ENCODE results near the gene ACTR3. TPM values are rescaled to one million over a fixed set of nuclear protein-coding genes. Genes with fewer than 3 reads are reported as not detected.

ACTR3 gene
- polyA plus RNA-seq, 1 experiment: 340 TPM

GRCh38 chr2:113980946-113981345 lies 91.1 kb downstream of the ACTR3 start:
- ChIA-PET CTCF (interaction anchor here (1.3 to 1.6 kb wide), 2 partner anchors 8 to 277 kb away, joined by 3 to 9 read pairs; no protein-coding TSS in a partner anchor), POLR2A (no interaction called here)
- no peak for DNase-seq (ENCODE audit: low read depth)
- Histone ChIP-seq H3K4me3 (ENCODE audit: low read depth, low read length) (no peak overlapping the region), H3K27me3 (ENCODE audit: control insufficient read depth, insufficient read depth, low read length) (no peaks in the 10 kb centered on the region), H3K36me3 (ENCODE audit: control insufficient read depth, insufficient read depth, low read length) (peaks cover 3% of the 10 kb centered on the region; the same call in 1 of the 2 replicates)
- TF ChIP-seq CTCF (IDR thresholded peaks at IDR 0.05; ENCODE audit: insufficient read depth, low read depth, low read length): no peak

DNA sequence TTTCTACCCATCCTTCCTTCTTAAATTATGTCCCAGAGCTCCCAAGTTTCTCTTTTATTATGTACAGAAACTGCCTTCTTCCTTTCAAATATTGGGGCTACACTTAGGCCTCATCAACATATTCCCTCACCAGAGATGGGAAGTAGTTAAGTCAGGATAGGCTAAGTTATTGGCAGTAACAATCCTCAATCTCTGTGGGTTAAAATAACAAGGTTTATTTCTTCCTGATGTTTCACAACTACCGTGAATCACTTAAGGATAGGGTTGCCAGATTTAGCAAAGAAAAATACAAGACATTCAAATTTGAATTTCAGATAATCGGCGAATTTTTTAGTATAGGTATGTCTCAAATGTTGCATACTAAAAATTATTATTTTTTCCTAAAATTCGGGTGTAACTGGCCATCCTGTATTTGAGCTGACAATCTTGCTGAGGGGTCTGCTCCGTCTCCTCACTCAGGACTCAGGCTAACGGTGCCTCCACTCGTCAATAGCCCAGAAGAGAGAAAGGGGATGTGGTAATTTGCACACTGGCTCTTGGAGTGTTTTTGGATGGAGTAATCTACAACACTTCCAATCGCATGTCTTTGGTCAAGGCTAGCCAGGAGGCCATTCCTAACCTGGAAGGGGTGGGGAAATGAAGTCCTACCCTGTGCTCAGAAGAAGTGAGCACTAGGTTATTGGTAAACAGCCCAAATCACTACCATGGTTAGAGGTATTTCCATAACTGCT lies 91.7 kb downstream of the ACTR3 start:
- no peak for DNase-seq (ENCODE audit: low read depth)
- CTCF ChIA-PET: no interaction called here
- POLR2A ChIA-PET: no interaction called here

DNA sequence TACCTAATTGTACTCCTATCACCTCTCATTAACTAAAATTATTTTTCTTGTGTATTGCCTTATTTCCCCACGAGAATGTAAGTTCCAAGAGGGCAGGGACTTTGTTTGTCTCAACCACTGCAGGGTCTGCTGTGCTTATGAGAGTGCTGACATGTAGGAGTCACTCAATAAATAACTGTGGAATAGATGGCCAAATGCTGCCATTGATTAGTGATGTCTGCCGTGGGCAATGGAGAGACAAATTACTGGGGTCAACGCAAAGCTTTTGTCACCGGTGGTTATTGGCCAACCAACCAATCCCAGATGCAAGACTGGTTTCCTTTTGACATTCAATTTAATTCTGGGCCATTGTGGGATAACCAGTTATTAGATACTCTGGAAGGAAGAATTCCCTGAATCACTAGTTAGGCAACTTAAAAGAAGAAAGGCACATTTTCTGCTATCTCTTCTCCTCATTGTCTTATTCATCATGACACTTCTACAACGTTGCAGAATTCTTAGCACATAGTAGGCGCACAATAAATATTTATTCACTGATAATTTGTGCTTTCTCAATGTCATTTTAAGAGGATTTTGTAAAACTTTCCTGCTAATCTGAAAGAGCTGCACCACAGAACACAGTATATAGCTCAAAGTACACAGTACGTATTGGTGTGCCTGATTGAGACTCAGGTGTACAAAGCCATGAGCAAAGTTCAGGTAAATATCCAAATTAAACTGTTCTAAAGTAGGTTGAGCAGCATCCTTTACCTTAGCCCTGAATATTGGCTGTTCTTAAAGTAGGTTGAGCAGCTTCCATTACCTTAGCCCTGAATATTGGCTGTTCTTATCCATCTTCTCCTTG lies 95.9 kb downstream of the ACTR3 start:
- no peaks in the 10 kb centered on the region for H3K36me3 ChIP-seq (ENCODE audit: control insufficient read depth, insufficient read depth, low read length)
- POLR2A ChIA-PET: no interaction called here
- no peaks in the 10 kb centered on the region for H3K27me3 ChIP-seq (ENCODE audit: control insufficient read depth, insufficient read depth, low read length)
- no peak overlapping the region for H3K4me3 ChIP-seq (ENCODE audit: low read depth, low read length)
- CTCF ChIA-PET: interaction anchor here (1.6 kb wide), 1 partner anchor 54 kb away, joined by 3 read pairs; no protein-coding TSS in a partner anchor
- TF ChIP-seq CTCF (IDR thresholded peaks at IDR 0.05; ENCODE audit: insufficient read depth, low read depth, low read length): no peak
- DNase-seq (ENCODE audit: low read depth): no peak

More for the DNA sequence above, 91.7 kb downstream of the ACTR3 start:
- H3K27me3 ChIP-seq (ENCODE audit: control insufficient read depth, insufficient read depth, low read length): no peaks in the 10 kb centered on the region
- H3K36me3 ChIP-seq (ENCODE audit: control insufficient read depth, insufficient read depth, low read length): no peaks in the 10 kb centered on the region
- TF ChIP-seq CTCF (IDR thresholded peaks at IDR 0.05; ENCODE audit: insufficient read depth, low read depth, low read length): no peak
- no peak overlapping the region for H3K4me3 ChIP-seq (ENCODE audit: low read depth, low read length)

DNA sequence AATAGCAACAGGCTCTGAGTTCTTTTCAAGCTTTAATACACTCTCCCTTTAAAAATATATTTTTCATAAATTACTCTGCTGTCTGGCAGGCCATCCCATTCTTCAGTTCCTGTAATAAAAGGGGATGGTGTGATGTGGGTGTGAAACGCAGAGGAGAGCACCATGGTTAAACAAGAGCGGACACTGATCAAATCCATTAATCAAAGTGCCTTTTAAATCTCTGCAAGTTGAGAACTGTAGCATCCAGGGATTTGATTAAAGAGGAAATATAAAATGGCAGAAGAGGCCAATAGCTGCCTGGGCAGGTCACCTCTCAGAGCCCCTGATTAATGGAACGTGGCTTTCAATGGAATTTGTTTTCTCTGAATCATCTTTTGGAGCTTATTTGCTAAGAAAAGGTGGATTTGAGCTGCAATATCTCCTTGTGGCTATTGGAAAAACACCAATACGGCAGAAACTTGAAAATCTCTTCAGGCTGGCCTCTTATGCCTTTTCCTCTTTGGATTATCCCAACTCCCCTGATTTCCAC lies 96.9 kb downstream of the ACTR3 start:
- H3K27me3 ChIP-seq (ENCODE audit: control insufficient read depth, insufficient read depth, low read length): no peaks in the 10 kb centered on the region
- H3K4me3 ChIP-seq (ENCODE audit: low read depth, low read length): no peak overlapping the region
- ChIA-PET CTCF (no interaction called here), POLR2A (no interaction called here)
- H3K36me3 ChIP-seq (ENCODE audit: control insufficient read depth, insufficient read depth, low read length): no peaks in the 10 kb centered on the region
- no peak for DNase-seq (ENCODE audit: low read depth)
- no peak for TF ChIP-seq CTCF (IDR thresholded peaks at IDR 0.05; ENCODE audit: insufficient read depth, low read depth, low read length)

- Histone ChIP-seq H3K27me3 (ENCODE audit: control insufficient read depth, insufficient read depth, low read length) (no peaks in the 10 kb centered on the region), H3K4me3 (ENCODE audit: low read depth, low read length) (no peak overlapping the region), H3K36me3 (ENCODE audit: control insufficient read depth, insufficient read depth, low read length) (no peaks in the 10 kb centered on the region)
- TF ChIP-seq CTCF (IDR thresholded peaks at IDR 0.05; ENCODE audit: insufficient read depth, low read depth, low read length): no peak
- no peak for DNase-seq (ENCODE audit: low read depth)
- POLR2A ChIA-PET: no interaction called here
- CTCF ChIA-PET: no interaction called here
Measured at GRCh38 chr2:113992090-113992489, 102.2 kb downstream of the ACTR3 start.

Data from BJ (cell line).